ENCODE data around the gene EXT2.

DNA sequence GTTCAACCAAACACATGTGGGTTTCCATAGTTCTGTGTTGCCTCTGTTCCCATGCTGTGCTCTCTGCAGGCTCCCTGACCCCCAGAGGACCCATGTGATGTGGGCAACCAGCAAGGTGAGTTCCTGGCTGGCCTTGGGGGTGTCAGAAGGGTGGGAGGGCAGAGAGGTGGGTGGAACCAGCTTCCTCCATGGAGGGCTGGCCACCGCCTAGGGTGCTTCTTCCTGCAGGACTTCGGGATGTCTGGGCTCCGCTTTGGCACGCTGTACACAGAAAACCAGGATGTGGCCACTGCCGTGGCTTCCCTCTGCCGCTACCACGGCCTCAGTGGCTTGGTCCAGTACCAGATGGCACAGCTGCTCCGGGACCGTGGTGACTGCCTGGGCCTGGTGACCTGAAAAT lies 14.5 kb upstream of the EXT2 start:
- no peak for TF ChIP-seq EP300 (conservative IDR thresholded peaks at IDR 0.05; ENCODE audit: poor library complexity, severe bottlenecking)
- TF ChIP-seq, protein P1, sequence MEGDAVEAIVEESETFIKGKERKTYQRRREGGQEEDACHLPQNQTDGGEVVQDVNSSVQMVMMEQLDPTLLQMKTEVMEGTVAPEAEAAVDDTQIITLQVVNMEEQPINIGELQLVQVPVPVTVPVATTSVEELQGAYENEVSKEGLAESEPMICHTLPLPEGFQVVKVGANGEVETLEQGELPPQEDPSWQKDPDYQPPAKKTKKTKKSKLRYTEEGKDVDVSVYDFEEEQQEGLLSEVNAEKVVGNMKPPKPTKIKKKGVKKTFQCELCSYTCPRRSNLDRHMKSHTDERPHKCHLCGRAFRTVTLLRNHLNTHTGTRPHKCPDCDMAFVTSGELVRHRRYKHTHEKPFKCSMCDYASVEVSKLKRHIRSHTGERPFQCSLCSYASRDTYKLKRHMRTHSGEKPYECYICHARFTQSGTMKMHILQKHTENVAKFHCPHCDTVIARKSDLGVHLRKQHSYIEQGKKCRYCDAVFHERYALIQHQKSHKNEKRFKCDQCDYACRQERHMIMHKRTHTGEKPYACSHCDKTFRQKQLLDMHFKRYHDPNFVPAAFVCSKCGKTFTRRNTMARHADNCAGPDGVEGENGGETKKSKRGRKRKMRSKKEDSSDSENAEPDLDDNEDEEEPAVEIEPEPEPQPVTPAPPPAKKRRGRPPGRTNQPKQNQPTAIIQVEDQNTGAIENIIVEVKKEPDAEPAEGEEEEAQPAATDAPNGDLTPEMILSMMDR (IDR thresholded peaks at IDR 0.05; ENCODE audit: poor library complexity, severe bottlenecking) = no peak
- no peak for TF ChIP-seq TAF1 (IDR thresholded peaks at IDR 0.05; ENCODE audit: low read depth)
- no peak for TF ChIP-seq RAD21 (conservative IDR thresholded peaks at IDR 0.05)
- no peak for TF ChIP-seq SMC3 (conservative IDR thresholded peaks at IDR 0.05; ENCODE audit: poor library complexity)
- no peak for TF ChIP-seq EZH2 (IDR thresholded peaks at IDR 0.05; ENCODE audit: borderline replicate concordance, insufficient read depth, low read length, poor library complexity, severe bottlenecking)
- no peak for TF ChIP-seq MXI1 (conservative IDR thresholded peaks at IDR 0.05; ENCODE audit: poor library complexity, severe bottlenecking)
- no peak for TF ChIP-seq POLR2AphosphoS5 (IDR thresholded peaks at IDR 0.05)

All from neural cell (in vitro differentiated cells).